ENCODE measurements around the gene INS.
A peak's percentile ranks its signal among the peaks of the same experiment; 100 is the strongest.
"Not testable (repeated sequence)": the region's sequence is repeated elsewhere in the genome, so short reads cannot be mapped to it uniquely, and the experiment has no call there.

INS gene

GRCh38 chr11:2198621-2199365 is 37.8 kb upstream of the INS start:
- DNase-seq (ENCODE audit: low read depth in 2 of 2): no peak

GRCh38 chr11:2197771-2198520 is 36.9 kb upstream of the INS start:
- no peak for DNase-seq (ENCODE audit: low read depth in 2 of 2)

- DNase-seq (ENCODE audit: low read depth in 2 of 2): peak; percentile 57 to 59
Measured at GRCh38 chr11:2196970-2197770, 36.2 kb upstream of the INS start.

- no peak for DNase-seq (ENCODE audit: low read depth in 2 of 2)
Measured at GRCh38 chr11:2195756-2196088, 34.7 kb upstream of the INS start.

GRCh38 chr11:2194877-2195755 is 34.1 kb upstream of the INS start:
- peak; percentile 38 to 56 for DNase-seq (ENCODE audit: low read depth in 2 of 2)

- not testable (repeated sequence) for DNase-seq (ENCODE audit: low read depth in 2 of 2)
Measured at GRCh38 chr11:2193888-2194595, 33.0 kb upstream of the INS start.

GRCh38 chr11:2193099-2193887 is 32.3 kb upstream of the INS start:
- no peak for DNase-seq (ENCODE audit: low read depth in 2 of 2)

- DNase-seq (ENCODE audit: low read depth in 2 of 2): no peak
Measured at GRCh38 chr11:2192435-2192834, 31.4 kb upstream of the INS start.

GRCh38 chr11:2191883-2192282 is 30.9 kb upstream of the INS start:
- DNase-seq (ENCODE audit: low read depth in 2 of 2): no peak

GRCh38 chr11:2190657-2191471 is 29.9 kb upstream of the INS start:
- no peak for DNase-seq (ENCODE audit: low read depth in 2 of 2)

GRCh38 chr11:2189938-2190656 is 29.1 kb upstream of the INS start:
- DNase-seq (ENCODE audit: low read depth in 2 of 2): no peak

GRCh38 chr11:2188745-2189144 is 27.7 kb upstream of the INS start:
- DNase-seq (ENCODE audit: low read depth in 2 of 2): no peak

GRCh38 chr11:2187280-2187707 is 26.3 kb upstream of the INS start:
- no peak for DNase-seq (ENCODE audit: low read depth in 2 of 2)

- peak in 1 of 2 donors; percentile 40 for DNase-seq (ENCODE audit: low read depth in 2 of 2)
Measured at GRCh38 chr11:2186669-2187279, 25.8 kb upstream of the INS start.

GRCh38 chr11:2185324-2186085 is 24.5 kb upstream of the INS start:
- no peak for DNase-seq (ENCODE audit: low read depth in 2 of 2)

GRCh38 chr11:2182692-2183474 is 21.9 kb upstream of the INS start:
- no peak for DNase-seq (ENCODE audit: low read depth in 2 of 2)

- no peak for DNase-seq (ENCODE audit: low read depth in 2 of 2)
Measured at GRCh38 chr11:2182075-2182474, 21.1 kb upstream of the INS start.

Measured in stimulated activated CD8-positive, alpha-beta memory T cell treated with anti-CD3 and anti-CD28 coated beads, Interleukin-2, amount 100 ng/mL, for 48 hours (primary cell).